Right forelimb (tissue), 1 donor: Measurements from ENCODE around the gene EIF2B2.
"Not testable (repeated sequence)": the region's sequence is repeated elsewhere in the genome, so short reads cannot be mapped to it uniquely, and the experiment has no call there.

Experiments
- DNase-seq: peaks from one replicate; pipeline ENCODE4 v3.0.0-alpha.2; 2018

The EIF2B2 gene

DNA sequence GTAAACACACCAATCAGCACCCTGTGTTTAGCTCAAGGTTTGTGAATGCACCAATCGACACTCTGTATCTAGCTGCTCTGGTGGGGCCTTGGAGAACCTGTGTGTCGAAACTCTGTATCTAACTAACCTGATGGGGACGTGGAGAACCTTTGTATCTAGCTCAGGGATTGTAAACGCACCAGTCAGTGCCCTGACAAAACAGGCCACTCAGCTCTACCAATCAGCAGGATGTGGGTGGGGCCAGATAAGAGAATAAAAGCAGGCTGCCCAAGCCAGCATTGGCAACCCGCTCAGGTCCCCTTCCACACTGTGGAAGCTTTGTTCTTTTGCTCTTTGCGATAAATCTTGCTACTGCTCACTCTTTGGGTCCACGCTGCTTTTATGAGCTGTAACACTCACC is 6.9 kb upstream of the EIF2B2 start:
- DNase-seq, result not testable (repeated sequence)

- no peak for DNase-seq
Observed at GRCh38 chr14:75001261-75001660, 1.5 kb upstream of the EIF2B2 start.

- DNase-seq, result no peak
Observed at GRCh38 chr14:75001899-75002298, 822 bp upstream of the EIF2B2 start.

DNA sequence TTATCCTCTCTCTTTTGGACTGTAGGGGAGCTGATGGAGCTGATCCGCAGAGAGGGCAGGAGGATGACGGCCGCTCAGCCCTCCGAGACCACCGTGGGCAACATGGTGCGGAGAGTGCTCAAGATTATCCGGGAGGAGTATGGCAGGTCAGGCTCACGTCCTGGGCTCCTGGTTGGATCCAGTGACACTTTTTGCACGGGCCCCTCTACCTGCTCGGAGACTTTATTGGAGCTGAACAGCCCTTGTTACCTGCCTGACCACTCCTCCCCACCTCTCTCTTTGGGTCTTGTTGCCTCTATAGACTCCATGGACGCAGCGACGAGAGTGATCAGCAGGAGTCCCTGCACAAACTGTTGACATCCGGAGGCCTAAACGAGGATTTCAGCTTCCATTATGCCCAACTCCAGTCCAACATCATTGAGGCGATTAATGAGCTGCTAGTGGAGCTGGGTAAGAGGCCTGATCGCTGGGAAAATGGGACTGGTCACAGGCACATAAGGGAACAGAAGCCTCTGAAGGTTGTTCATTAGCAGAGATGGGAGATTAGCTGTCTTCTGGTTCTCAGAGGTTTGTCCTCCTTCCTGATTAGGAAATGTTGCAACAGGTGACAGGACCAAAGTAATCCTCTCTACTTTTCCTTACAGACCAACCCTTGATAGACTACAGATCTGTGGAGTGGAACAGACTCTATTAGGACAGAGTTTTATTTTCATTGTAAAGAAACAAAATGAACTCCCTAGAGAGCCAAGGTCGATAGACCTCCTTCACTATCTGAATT is 718 bp downstream of the EIF2B2 start:
- DNase-seq, result no peak

GRCh38 chr14:75005357-75005756 is 2.6 kb downstream of the EIF2B2 start:
- no peak for DNase-seq

- no peak for DNase-seq
Observed at GRCh38 chr14:75009176-75009575, 6.5 kb downstream of the EIF2B2 start.

DNA sequence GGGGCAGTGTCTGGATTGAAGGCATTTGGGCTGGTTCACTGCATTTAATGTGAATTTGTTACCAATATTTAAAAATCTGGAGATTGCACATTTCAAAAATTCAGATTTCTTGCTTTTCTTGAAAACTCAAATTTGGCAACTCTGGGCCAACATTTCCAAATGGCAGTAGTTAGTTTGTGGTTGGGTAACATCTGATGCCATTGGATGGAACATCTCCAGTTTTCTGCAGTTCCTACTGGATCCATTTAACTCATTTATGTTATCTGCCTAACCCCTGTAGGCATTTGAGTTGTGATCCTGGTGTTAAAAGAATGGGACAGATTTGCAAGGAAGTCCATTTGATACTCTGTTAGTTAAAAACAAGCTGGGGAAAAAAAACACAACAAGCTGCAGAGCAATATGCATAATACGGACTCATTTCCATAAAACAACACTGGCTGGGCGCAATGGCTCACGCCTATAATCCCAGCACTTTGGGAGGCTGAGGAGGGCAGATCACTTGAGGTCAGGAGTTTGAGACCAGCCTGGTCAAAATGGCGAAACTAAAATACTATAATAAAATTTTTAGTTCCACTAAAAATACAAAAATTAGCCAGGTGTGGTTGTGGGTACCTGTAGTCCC is 7.9 kb downstream of the EIF2B2 start:
- no peak for DNase-seq

GRCh38 chr14:75011356-75011994 is 8.8 kb downstream of the EIF2B2 start:
- DNase-seq, result no peak

DNA sequence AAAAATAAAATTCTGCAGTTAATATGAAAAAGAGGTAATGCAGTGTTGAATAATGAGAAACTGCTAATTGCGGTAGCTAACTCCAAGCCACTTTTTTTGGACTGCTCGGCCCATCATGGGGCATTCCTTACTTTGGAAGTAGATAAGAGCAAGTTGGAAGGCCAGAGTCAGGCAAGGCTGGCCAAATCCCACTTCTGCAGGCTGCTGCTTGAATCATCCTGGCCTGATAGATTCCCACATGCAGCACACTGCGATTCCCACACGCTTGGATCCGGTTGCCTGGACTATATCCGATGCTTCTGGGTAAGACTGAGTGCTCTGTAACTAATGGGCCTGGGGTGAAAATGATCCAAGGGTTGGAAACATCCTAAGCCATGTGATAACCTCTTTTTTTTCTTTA is 10.6 kb downstream of the EIF2B2 start:
- no peak for DNase-seq

- no peak for DNase-seq
Observed at GRCh38 chr14:75015496-75015895, 12.8 kb downstream of the EIF2B2 start.

DNA sequence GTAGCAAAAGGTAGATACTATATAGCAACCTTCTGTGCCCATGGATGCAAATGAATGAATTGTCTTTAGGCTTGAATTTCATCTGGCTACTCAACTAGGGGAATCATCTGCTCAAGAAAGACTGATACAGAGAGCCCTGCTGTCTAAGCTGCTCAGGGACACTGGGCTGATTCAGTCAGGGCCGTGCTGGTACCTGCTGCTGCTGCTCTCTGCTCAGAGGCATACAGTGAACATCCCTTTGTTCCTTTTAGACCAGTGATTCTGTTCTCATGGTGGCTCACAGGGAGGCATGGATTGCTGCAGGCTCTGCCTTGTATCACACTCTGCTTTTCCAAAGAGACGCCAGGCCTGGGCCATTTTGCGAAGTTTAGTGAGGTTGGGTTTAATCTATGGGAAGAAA is 14.1 kb downstream of the EIF2B2 start:
- DNase-seq, result no peak

- DNase-seq, result no peak
Observed at GRCh38 chr14:75018694-75019093, 16.0 kb downstream of the EIF2B2 start.

- DNase-seq, result no peak
Observed at GRCh38 chr14:75022655-75023054, 19.9 kb downstream of the EIF2B2 start.

DNA sequence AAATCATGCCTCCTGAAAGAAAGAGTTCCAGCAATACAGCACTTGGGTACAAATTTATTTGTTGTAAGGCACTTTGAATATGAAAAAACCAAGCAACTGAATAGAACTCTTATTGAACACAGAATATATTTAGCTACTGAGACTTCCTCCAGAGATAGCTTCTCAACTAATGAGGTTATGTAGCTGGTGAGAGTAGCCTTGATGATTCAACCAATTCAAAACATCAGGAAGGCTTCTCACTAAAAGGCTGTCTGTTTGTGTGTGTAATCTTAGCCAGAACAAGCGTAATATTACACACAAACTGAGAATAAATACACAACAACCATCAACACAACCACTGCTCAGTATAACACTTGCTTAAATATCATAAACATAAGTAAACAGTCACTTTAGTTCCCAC is 20.4 kb downstream of the EIF2B2 start:
- DNase-seq, result no peak

GRCh38 chr14:75025082-75025481 is 22.4 kb downstream of the EIF2B2 start:
- DNase-seq, result no peak

GRCh38 chr14:75025876-75026275 is 23.2 kb downstream of the EIF2B2 start:
- DNase-seq, result no peak

GRCh38 chr14:75030147-75030546 is 27.4 kb downstream of the EIF2B2 start:
- DNase-seq, result no peak

GRCh38 chr14:75032939-75033338 is 30.2 kb downstream of the EIF2B2 start:
- DNase-seq, result no peak

GRCh38 chr14:75040507-75040906 is 37.8 kb downstream of the EIF2B2 start:
- DNase-seq, result no peak

DNA sequence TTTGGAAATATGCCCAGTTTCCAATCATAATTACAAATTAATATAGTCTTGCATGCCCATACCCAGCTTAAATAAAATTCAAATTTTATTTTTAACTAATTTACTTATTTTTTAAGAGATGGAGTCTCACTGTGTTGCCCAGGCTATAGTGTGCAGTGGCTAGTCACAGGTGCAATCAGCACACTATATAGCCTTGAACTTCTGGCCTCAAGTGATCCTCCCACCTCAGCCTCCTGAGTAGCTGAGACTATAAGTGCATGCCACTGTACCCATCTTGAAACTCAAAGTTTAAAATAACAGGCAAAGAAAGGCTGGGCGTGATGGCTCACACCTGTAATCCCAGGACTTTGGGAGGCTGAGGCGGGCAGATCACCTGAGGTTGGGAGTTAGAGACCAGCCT is 38.2 kb downstream of the EIF2B2 start:
- DNase-seq, result no peak

- DNase-seq, result no peak
Observed at GRCh38 chr14:75041613-75042012, 38.9 kb downstream of the EIF2B2 start.

DNA sequence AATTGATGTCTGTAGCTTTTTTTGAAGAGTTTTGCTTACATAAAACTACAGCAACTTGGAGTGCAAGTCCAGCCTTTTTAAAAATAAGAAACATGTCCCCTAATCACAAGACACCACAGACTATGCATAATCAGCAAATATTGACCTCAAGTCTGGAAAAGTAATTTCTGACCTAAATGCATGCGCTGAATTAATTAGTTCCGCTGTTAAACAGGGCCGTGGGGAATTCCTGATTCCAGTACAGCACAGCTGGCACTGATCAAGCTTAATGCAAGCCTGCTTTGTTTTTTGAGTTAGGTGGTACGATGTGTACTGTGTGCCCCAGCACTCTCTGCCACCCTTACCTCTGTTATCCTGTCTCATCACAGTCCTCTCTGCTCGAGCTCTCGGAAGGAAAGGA is 39.3 kb downstream of the EIF2B2 start:
- no peak for DNase-seq

- no peak for DNase-seq
Observed at GRCh38 chr14:75044322-75044721, 41.6 kb downstream of the EIF2B2 start.

DNA sequence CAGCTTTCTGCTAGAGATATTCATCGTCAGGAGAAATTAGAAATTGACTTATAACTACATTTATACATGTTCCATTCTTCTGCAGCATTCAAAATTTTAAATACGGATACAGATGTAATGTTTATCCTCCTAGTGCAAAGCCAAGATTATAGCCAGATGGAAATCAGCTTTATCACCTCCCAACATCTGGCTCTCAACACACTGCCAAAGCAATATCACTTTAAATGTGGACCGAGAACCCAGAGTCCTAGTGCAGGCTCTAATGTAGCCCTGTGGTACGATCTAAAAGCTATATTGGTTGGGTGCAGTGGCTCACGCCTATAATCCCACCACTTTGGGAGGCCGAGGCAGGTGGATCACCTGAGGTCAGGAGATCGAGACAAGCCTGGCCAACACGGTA is 42.0 kb downstream of the EIF2B2 start:
- DNase-seq, result no peak
